Measurements from ENCODE around the gene POLR1G. TPM values are rescaled to one million over a fixed set of nuclear protein-coding genes. Genes with fewer than 3 reads are reported as not detected.

The POLR1G gene
- total RNA-seq, 6 donors from 2014 or later = 1.0 to 7.7 (median 5.8) TPM

GRCh38 chr19:45385392-45386221 lies 20.8 kb upstream of the POLR1G start:
- TF ChIP-seq CTCF (IDR thresholded peaks at IDR 0.05) = no peak
- peaks cover 3 to 11% (median 7%) of the 10 kb centered on the region in 4 donors for H3K4me1 ChIP-seq
- H3K27me3 ChIP-seq = peaks cover 0 to 18% (median 7%) of the 10 kb centered on the region in 4 donors
- DNase-seq (peak in 1 of 2 donors; percentile 84), ATAC-seq (ENCODE audit: low FRiP score in 2 of 2) (peak; percentile 30 to 40)
- 16 to 26% methylated on average over 9 to 31 of the region's 75 CpGs for WGBS, 2 donors
- no peaks in the 10 kb centered on the region for H3K9me3 ChIP-seq
- no peak overlapping the region for H3K4me3 ChIP-seq
- peaks cover 0 to 14% (median 0%) of the 10 kb centered on the region in 4 donors for H3K36me3 ChIP-seq
- no peak overlapping the region for H3K27ac ChIP-seq

- DNase-seq (no peak), ATAC-seq (ENCODE audit: low FRiP score in 2 of 2) (peak in 1 of 2 donors; percentile 16)
- 74 to 84% methylated on average over 3 of the region's 3 CpGs for WGBS, 2 donors
- peaks cover 0 to 34% (median 8%) of the 10 kb centered on the region in 4 donors for H3K36me3 ChIP-seq
- no peak overlapping the region for H3K27ac ChIP-seq
- no peak for TF ChIP-seq EP300 (IDR thresholded peaks at IDR 0.05)
- TF ChIP-seq CTCF (IDR thresholded peaks at IDR 0.05) = no peak
- no peak for TF ChIP-seq POLR2A (IDR thresholded peaks at IDR 0.05)
- no peak for TF ChIP-seq POLR2AphosphoS5 (IDR thresholded peaks at IDR 0.05)
- H3K9me3 ChIP-seq = no peaks in the 10 kb centered on the region
- no peaks in the 10 kb centered on the region for H3K27me3 ChIP-seq
- no peaks in the 10 kb centered on the region for H3K4me1 ChIP-seq
- H3K4me3 ChIP-seq = no peak overlapping the region
These were observed 15.1 kb upstream of the POLR1G start for GRCh38 chr19:45391346-45391745.

- Histone ChIP-seq H3K4me3 (no peak overlapping the region), H3K36me3 (peaks cover 0 to 42% (median 11%) of the 10 kb centered on the region in 4 donors), H3K27me3 (no peaks in the 10 kb centered on the region), H3K27ac (no peak overlapping the region), H3K4me1 (no peaks in the 10 kb centered on the region), H3K9me3 (no peaks in the 10 kb centered on the region)
- DNase-seq (peak in 1 of 2 donors; percentile 78), ATAC-seq (ENCODE audit: low FRiP score in 2 of 2) (peak in 1 of 2 donors; percentile 24)
- TF ChIP-seq POLR2AphosphoS5 (IDR thresholded peaks at IDR 0.05) = no peak
- no peak for TF ChIP-seq EP300 (IDR thresholded peaks at IDR 0.05)
- no peak for TF ChIP-seq POLR2A (IDR thresholded peaks at IDR 0.05)
- TF ChIP-seq CTCF (IDR thresholded peaks at IDR 0.05) = no peak
- 92 to 100% methylated on average over 4 to 21 of the region's 21 CpGs for WGBS, 2 donors
These were observed 14.4 kb upstream of the POLR1G start for GRCh38 chr19:45391871-45392665.

GRCh38 chr19:45395821-45396617 lies 10.4 kb upstream of the POLR1G start:
- DNase-seq = peak in 1 of 2 donors; percentile 82
- 65 to 79% methylated on average over 47 to 52 of the region's 59 CpGs for WGBS, 2 donors

More at GRCh38 chr19:45395821-45396617, 10.4 kb upstream of the POLR1G start:
- no peak for TF ChIP-seq POLR2A (IDR thresholded peaks at IDR 0.05)
- TF ChIP-seq POLR2AphosphoS5 (IDR thresholded peaks at IDR 0.05) = no peak
- no peak for TF ChIP-seq EP300 (IDR thresholded peaks at IDR 0.05)
- no peak for TF ChIP-seq CTCF (IDR thresholded peaks at IDR 0.05)
- peaks cover 12 to 15% (median 14%) of the 10 kb centered on the region in 4 donors for H3K4me1 ChIP-seq
- no peak overlapping the region for H3K4me3 ChIP-seq
- H3K9me3 ChIP-seq = no peaks in the 10 kb centered on the region
- peaks cover 0 to 54% (median 11%) of the 10 kb centered on the region in 4 donors for H3K36me3 ChIP-seq
- H3K27me3 ChIP-seq = no peaks in the 10 kb centered on the region
- ATAC-seq (ENCODE audit: low FRiP score in 2 of 2) = no peak
- no peak overlapping the region for H3K27ac ChIP-seq
